Measurements from ENCODE around the gene FRAT1.

FRAT1 gene

GRCh38 chr10:97347317-97347716 is 28.2 kb downstream of the FRAT1 start:
- no peak overlapping the region for H3K9ac ChIP-seq (ENCODE audit: low read length)
- peaks cover 3% of the 10 kb centered on the region for H3K4me1 ChIP-seq (ENCODE audit: control insufficient read depth, insufficient read depth, low read length)
- no peaks in the 10 kb centered on the region for H3K27me3 ChIP-seq (ENCODE audit: control insufficient read depth, insufficient read depth, low read length)
- H3K27ac ChIP-seq (ENCODE audit: low read depth, low read length) = no peak overlapping the region
- H3K36me3 ChIP-seq (ENCODE audit: control insufficient read depth, insufficient read depth, low read length) = no peaks in the 10 kb centered on the region
- H3K4me3 ChIP-seq (ENCODE audit: low read length) = no peak overlapping the region

- Histone ChIP-seq H3K4me1 (ENCODE audit: control insufficient read depth, insufficient read depth, low read length) (peaks cover 3% of the 10 kb centered on the region), H3K9ac (ENCODE audit: low read length) (no peak overlapping the region), H3K4me3 (ENCODE audit: low read length) (no peak overlapping the region), H3K36me3 (ENCODE audit: control insufficient read depth, insufficient read depth, low read length) (no peaks in the 10 kb centered on the region), H3K27me3 (ENCODE audit: control insufficient read depth, insufficient read depth, low read length) (no peaks in the 10 kb centered on the region), H3K27ac (ENCODE audit: low read depth, low read length) (no peak overlapping the region)
Observed at GRCh38 chr10:97349752-97350513, 30.9 kb downstream of the FRAT1 start.

GRCh38 chr10:97353945-97354344 is 34.9 kb downstream of the FRAT1 start:
- peaks cover 3% of the 10 kb centered on the region for H3K4me1 ChIP-seq (ENCODE audit: control insufficient read depth, insufficient read depth, low read length)
- peaks cover 6% of the 10 kb centered on the region for H3K36me3 ChIP-seq (ENCODE audit: control insufficient read depth, insufficient read depth, low read length)
- H3K9ac ChIP-seq (ENCODE audit: low read length) = no peak overlapping the region
- H3K4me3 ChIP-seq (ENCODE audit: low read length) = no peak overlapping the region
- H3K27ac ChIP-seq (ENCODE audit: low read depth, low read length) = no peak overlapping the region
- H3K27me3 ChIP-seq (ENCODE audit: control insufficient read depth, insufficient read depth, low read length) = no peaks in the 10 kb centered on the region

GRCh38 chr10:97355571-97355975 is 36.5 kb downstream of the FRAT1 start:
- H3K4me3 ChIP-seq (ENCODE audit: low read length) = no peak overlapping the region
- no peak overlapping the region for H3K27ac ChIP-seq (ENCODE audit: low read depth, low read length)
- no peaks in the 10 kb centered on the region for H3K27me3 ChIP-seq (ENCODE audit: control insufficient read depth, insufficient read depth, low read length)
- no peak overlapping the region for H3K9ac ChIP-seq (ENCODE audit: low read length)
- H3K36me3 ChIP-seq (ENCODE audit: control insufficient read depth, insufficient read depth, low read length) = peaks cover 6% of the 10 kb centered on the region
- no peaks in the 10 kb centered on the region for H3K4me1 ChIP-seq (ENCODE audit: control insufficient read depth, insufficient read depth, low read length)

- Histone ChIP-seq H3K4me3 (ENCODE audit: low read length) (no peak overlapping the region), H3K4me1 (ENCODE audit: control insufficient read depth, insufficient read depth, low read length) (no peaks in the 10 kb centered on the region), H3K9ac (ENCODE audit: low read length) (no peak overlapping the region), H3K27ac (ENCODE audit: low read depth, low read length) (no peak overlapping the region), H3K27me3 (ENCODE audit: control insufficient read depth, insufficient read depth, low read length) (no peaks in the 10 kb centered on the region), H3K36me3 (ENCODE audit: control insufficient read depth, insufficient read depth, low read length) (peaks cover 6% of the 10 kb centered on the region)
Observed at GRCh38 chr10:97356318-97356914, 37.3 kb downstream of the FRAT1 start.

- Histone ChIP-seq H3K27ac (ENCODE audit: low read depth, low read length) (no peak overlapping the region), H3K36me3 (ENCODE audit: control insufficient read depth, insufficient read depth, low read length) (peaks cover 6% of the 10 kb centered on the region)
Observed at GRCh38 chr10:97356918-97357317, 37.8 kb downstream of the FRAT1 start.

GRCh38 chr10:97358349-97358748 is 39.3 kb downstream of the FRAT1 start:
- no peak overlapping the region for H3K27ac ChIP-seq (ENCODE audit: low read depth, low read length)
- H3K9ac ChIP-seq (ENCODE audit: low read length) = no peak overlapping the region
- peaks cover 11% of the 10 kb centered on the region for H3K36me3 ChIP-seq (ENCODE audit: control insufficient read depth, insufficient read depth, low read length)
- no peaks in the 10 kb centered on the region for H3K27me3 ChIP-seq (ENCODE audit: control insufficient read depth, insufficient read depth, low read length)
- no peak overlapping the region for H3K4me3 ChIP-seq (ENCODE audit: low read length)
- H3K4me1 ChIP-seq (ENCODE audit: control insufficient read depth, insufficient read depth, low read length) = no peaks in the 10 kb centered on the region

More at GRCh38 chr10:97356918-97357317, 37.8 kb downstream of the FRAT1 start:
- H3K4me1 ChIP-seq (ENCODE audit: control insufficient read depth, insufficient read depth, low read length) = no peaks in the 10 kb centered on the region
- no peak overlapping the region for H3K9ac ChIP-seq (ENCODE audit: low read length)
- no peak overlapping the region for H3K4me3 ChIP-seq (ENCODE audit: low read length)
- H3K27me3 ChIP-seq (ENCODE audit: control insufficient read depth, insufficient read depth, low read length) = no peaks in the 10 kb centered on the region

GRCh38 chr10:97358781-97359180 is 39.7 kb downstream of the FRAT1 start:
- peaks cover 13% of the 10 kb centered on the region for H3K36me3 ChIP-seq (ENCODE audit: control insufficient read depth, insufficient read depth, low read length)
- no peak overlapping the region for H3K9ac ChIP-seq (ENCODE audit: low read length)
- H3K27ac ChIP-seq (ENCODE audit: low read depth, low read length) = no peak overlapping the region
- H3K4me1 ChIP-seq (ENCODE audit: control insufficient read depth, insufficient read depth, low read length) = no peaks in the 10 kb centered on the region
- H3K4me3 ChIP-seq (ENCODE audit: low read length) = no peak overlapping the region
- H3K27me3 ChIP-seq (ENCODE audit: control insufficient read depth, insufficient read depth, low read length) = no peaks in the 10 kb centered on the region

GRCh38 chr10:97360705-97361536 is 41.9 kb downstream of the FRAT1 start:
- Histone ChIP-seq H3K36me3 (ENCODE audit: control insufficient read depth, insufficient read depth, low read length) (peaks cover 11% of the 10 kb centered on the region), H3K27me3 (ENCODE audit: control insufficient read depth, insufficient read depth, low read length) (no peaks in the 10 kb centered on the region), H3K27ac (ENCODE audit: low read depth, low read length) (no peak overlapping the region), H3K9ac (ENCODE audit: low read length) (no peak overlapping the region), H3K4me1 (ENCODE audit: control insufficient read depth, insufficient read depth, low read length) (no peaks in the 10 kb centered on the region), H3K4me3 (ENCODE audit: low read length) (no peak overlapping the region)

- no peaks in the 10 kb centered on the region for H3K27me3 ChIP-seq (ENCODE audit: control insufficient read depth, insufficient read depth, low read length)
- H3K4me3 ChIP-seq (ENCODE audit: low read length) = no peak overlapping the region
- no peak overlapping the region for H3K27ac ChIP-seq (ENCODE audit: low read depth, low read length)
- no peak overlapping the region for H3K9ac ChIP-seq (ENCODE audit: low read length)
- no peaks in the 10 kb centered on the region for H3K4me1 ChIP-seq (ENCODE audit: control insufficient read depth, insufficient read depth, low read length)
- peaks cover 10% of the 10 kb centered on the region for H3K36me3 ChIP-seq (ENCODE audit: control insufficient read depth, insufficient read depth, low read length)
Observed at GRCh38 chr10:97361537-97361901, 42.4 kb downstream of the FRAT1 start.

- Histone ChIP-seq H3K9ac (ENCODE audit: low read length) (no peak overlapping the region), H3K4me1 (ENCODE audit: control insufficient read depth, insufficient read depth, low read length) (no peaks in the 10 kb centered on the region), H3K36me3 (ENCODE audit: control insufficient read depth, insufficient read depth, low read length) (peaks cover 7% of the 10 kb centered on the region), H3K4me3 (ENCODE audit: low read length) (no peak overlapping the region), H3K27ac (ENCODE audit: low read depth, low read length) (no peak overlapping the region), H3K27me3 (ENCODE audit: control insufficient read depth, insufficient read depth, low read length) (no peaks in the 10 kb centered on the region)
Observed at GRCh38 chr10:97362310-97363033, 43.4 kb downstream of the FRAT1 start.

GRCh38 chr10:97363071-97363470 is 44.0 kb downstream of the FRAT1 start:
- Histone ChIP-seq H3K27ac (ENCODE audit: low read depth, low read length) (no peak overlapping the region), H3K9ac (ENCODE audit: low read length) (no peak overlapping the region), H3K4me1 (ENCODE audit: control insufficient read depth, insufficient read depth, low read length) (no peaks in the 10 kb centered on the region), H3K27me3 (ENCODE audit: control insufficient read depth, insufficient read depth, low read length) (no peaks in the 10 kb centered on the region), H3K4me3 (ENCODE audit: low read length) (no peak overlapping the region), H3K36me3 (ENCODE audit: control insufficient read depth, insufficient read depth, low read length) (peaks cover 7% of the 10 kb centered on the region)
